ENCODE results near the gene ECT2L.
"Not testable (repeated sequence)": the region's sequence is repeated elsewhere in the genome, so short reads cannot be mapped to it uniquely, and the experiment has no call there.

Gene ECT2L

GRCh38 chr6:138865480-138866109, 69.7 kb downstream of the ECT2L start:
- no peak for DNase-seq

GRCh38 chr6:138868181-138868580, 72.3 kb downstream of the ECT2L start:
- DNase-seq: no peak

GRCh38 chr6:138869398-138869797, 73.5 kb downstream of the ECT2L start:
- DNase-seq: no peak

GRCh38 chr6:138873191-138873590, 77.3 kb downstream of the ECT2L start:
- no peak for DNase-seq

GRCh38 chr6:138882369-138883017, 86.6 kb downstream of the ECT2L start:
- DNase-seq: no peak

GRCh38 chr6:138885156-138885819, 89.4 kb downstream of the ECT2L start:
- DNase-seq: no peak

- DNase-seq: no peak
Observed at GRCh38 chr6:138891255-138891986, 95.5 kb downstream of the ECT2L start.

- no peak for DNase-seq
Observed at GRCh38 chr6:138896104-138896756, 100.3 kb downstream of the ECT2L start.

GRCh38 chr6:138897031-138897430, 101.1 kb downstream of the ECT2L start:
- no peak for DNase-seq

- DNase-seq: no peak
Observed at GRCh38 chr6:138907167-138907566, 111.3 kb downstream of the ECT2L start.

- DNase-seq: no peak
Observed at GRCh38 chr6:138909511-138909910, 113.6 kb downstream of the ECT2L start.

- no peak for DNase-seq
Observed at GRCh38 chr6:138909975-138910374, 114.1 kb downstream of the ECT2L start.

GRCh38 chr6:138912308-138912707, 116.4 kb downstream of the ECT2L start:
- DNase-seq: no peak

- no peak for DNase-seq
Observed at GRCh38 chr6:138914701-138915100, 118.8 kb downstream of the ECT2L start.

GRCh38 chr6:138920906-138921305, 125.0 kb downstream of the ECT2L start:
- DNase-seq: no peak

- no peak for DNase-seq
Observed at GRCh38 chr6:138923561-138923960, 127.7 kb downstream of the ECT2L start.

GRCh38 chr6:138925806-138926205, 129.9 kb downstream of the ECT2L start:
- DNase-seq: no peak

GRCh38 chr6:138926579-138926978, 130.7 kb downstream of the ECT2L start:
- no peak for DNase-seq

GRCh38 chr6:138931660-138932059, 135.8 kb downstream of the ECT2L start:
- DNase-seq: no peak

- not testable (repeated sequence) for DNase-seq
Observed at GRCh38 chr6:138936873-138937272, 141.0 kb downstream of the ECT2L start.

- no peak for DNase-seq
Observed at GRCh38 chr6:138943089-138943625, 147.3 kb downstream of the ECT2L start.

- no peak for DNase-seq
Observed at GRCh38 chr6:138944412-138944811, 148.5 kb downstream of the ECT2L start.

- DNase-seq: no peak
Observed at GRCh38 chr6:138945354-138945753, 149.5 kb downstream of the ECT2L start.
